ENCODE measurements around the gene MANF. TPM values are rescaled to one million over a fixed set of nuclear protein-coding genes. Genes with fewer than 3 reads are reported as not detected.
"Not testable (repeated sequence)": the region's sequence is repeated elsewhere in the genome, so short reads cannot be mapped to it uniquely, and the experiment has no call there.

MANF gene
- 80.8 and 106 TPM in 2 replicates for polyA plus RNA-seq (2014; cell fraction: cytosol; rRNA removed)
- polyA plus RNA-seq (2014; cell fraction: nucleus; rRNA removed): 36.1 and 58.6 TPM in 2 replicates

DNA sequence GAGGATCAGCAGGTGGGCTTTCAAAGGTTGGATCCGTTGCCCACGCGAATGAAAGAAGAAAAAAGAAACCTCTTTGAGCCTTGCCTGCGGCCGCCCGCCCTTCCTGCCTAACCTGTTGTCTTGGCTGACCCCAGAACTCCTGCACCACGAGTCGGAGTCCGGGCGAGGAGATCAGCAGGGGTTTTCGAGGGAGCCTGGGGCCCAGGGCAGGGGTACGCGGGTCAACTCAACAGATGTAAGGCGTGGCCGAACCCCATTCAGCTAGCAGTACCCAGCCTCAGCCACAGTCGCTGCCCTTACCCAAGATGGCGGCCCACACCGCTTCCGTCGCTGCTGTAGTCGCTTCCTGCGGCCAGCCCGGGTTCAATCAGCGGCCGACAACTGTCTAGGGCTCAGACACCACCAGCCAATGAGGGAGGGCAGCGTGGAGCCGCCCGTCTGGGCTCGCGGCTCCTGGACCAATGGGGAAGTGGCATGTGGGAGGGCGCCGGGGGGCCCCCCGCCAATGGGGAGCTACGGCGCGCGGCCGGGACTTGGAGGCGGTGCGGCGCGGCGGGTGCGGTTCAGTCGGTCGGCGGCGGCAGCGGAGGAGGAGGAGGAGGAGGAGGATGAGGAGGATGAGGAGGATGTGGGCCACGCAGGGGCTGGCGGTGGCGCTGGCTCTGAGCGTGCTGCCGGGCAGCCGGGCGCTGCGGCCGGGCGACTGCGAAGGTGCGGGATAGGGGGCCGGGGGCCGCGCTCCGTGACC, at the start of gene MANF:
Gene MANF, plus strand, starts transcription at position 566 of the 748 bp plus-strand sequence. Its CDS starts 52 bp downstream, at position 618.
- DNase-seq (ENCODE audit: low spot score): peak; percentile 96

DNA sequence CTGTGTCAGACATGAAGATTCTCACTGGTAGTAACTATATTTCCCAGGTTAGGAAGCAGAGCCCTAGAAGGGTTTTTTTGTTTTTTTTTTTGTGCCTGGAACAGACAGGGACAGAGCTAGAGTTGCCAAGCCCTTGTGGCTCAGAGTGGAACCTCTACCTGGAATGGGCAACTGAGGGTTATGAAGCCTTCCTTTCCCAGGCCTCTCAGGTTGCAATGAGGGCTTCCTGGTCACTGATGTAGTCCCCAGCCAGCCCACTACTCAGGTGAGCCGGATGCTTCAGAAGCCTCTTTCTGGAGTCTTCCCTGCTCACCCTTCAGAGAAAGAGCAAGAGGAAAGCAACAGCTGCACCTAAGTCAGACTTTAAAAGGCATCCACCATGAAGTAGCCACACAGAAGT, 48.8 kb upstream of the MANF start:
- DNase-seq (ENCODE audit: low spot score): no peak

DNA sequence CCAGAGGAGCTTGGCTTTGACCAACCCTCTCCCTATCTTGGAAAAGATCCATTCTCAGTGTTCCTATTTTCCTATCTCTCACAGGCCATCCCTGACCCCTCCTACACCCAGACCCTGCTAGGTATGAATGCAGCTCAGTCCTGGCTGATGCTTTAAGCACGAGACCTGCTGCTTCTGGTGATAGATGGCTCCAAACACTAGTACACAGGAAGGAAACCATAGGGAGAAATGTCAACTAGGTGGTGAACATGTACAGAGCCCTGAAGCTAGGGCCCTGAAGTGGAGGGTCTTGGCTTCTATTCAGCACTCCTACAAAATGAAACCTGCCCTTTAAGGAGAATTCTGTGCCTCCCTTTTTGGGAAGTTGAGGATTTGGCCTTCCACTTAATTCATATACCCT, 47.4 kb upstream of the MANF start:
- DNase-seq (ENCODE audit: low spot score): no peak

DNA sequence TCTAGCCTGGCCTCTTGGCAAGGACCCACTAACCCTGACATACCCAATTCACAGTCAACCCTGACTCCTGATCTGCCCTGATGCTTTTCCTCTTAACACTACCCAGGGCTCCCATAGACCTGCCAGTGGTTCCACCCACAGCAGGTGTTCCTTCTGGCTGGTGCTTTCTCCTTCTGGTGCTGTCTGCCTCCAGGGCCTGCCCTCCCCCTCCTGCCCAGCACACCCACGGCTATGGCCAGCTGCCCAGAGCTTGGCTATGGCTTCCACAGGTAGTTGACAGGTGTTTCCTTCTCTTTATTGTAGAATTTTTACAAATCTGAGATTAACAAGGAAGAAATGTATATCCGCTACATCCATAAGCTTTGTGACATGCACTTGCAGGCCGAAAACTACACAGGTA, 46.5 kb upstream of the MANF start:
- no peak for DNase-seq (ENCODE audit: low spot score)

DNA sequence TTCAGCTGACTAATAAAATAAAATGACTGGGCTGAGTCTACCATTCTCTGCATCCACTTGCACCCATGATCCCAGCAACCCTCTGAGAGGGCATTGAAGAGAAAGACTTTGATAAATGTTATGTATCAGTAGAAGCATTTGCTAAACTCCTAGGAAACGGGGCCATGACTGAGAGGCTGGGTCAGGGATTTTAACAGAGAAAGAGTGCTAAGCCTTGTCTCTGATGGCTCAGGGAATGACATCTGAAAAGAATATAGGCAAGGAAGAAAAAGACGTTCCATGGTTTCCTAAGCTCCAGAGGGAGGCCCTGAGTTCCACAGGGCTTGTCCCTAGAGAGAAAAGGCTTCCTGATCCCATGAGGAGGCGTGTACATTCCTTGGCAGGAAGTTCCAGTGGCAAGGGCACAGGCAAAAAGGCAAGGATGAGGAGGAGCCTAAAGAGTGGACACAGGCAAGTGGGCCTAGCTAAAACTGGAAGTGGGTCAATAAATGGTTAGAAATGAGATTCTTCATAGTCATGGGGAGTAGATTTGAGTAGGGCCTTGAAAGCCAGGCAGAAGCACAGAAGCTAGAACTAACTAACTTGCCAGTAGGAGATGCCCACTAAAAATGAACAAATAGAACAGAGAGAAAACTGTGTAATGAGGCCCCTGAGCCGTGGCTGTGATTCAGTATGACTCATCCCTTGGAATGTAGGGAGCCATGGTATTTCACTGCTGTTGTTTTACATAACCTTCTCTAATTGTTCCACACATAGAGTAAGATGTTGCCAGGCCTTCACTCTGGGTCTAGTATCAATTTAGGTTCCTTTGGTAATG, 44.9 kb upstream of the MANF start:
- no peak for DNase-seq (ENCODE audit: low spot score)

DNA sequence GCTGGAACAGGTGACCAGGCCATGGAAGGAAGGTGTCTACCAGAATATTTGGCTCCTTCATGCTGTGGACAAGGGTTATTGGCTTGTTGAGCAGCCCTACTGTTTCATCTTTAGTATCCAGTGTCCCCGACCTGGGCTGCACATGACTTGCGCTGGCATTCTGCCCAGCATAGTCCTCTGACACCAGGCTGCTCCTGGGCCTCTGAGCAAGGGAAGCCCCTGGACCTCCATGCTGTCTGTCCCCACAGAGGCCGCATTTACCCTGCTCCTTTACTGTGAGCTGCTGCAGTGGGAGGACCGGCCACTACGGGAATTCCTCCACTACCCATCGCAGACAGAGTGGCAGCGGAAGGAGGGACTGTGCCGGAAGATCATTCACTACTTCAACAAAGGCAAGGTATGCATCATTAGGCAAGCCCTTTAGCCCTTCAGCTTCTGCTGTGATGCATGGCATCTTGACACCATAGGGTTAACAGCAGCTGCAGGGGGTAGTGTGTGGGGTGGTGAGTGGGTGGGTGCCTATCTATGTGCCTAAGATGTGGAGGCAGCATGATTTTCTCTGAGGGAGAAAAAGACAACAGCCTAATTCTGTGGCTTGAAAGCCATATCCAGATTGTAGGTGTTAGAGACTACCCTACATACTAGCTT, 44.0 kb upstream of the MANF start:
- DNase-seq (ENCODE audit: low spot score): no peak

DNA sequence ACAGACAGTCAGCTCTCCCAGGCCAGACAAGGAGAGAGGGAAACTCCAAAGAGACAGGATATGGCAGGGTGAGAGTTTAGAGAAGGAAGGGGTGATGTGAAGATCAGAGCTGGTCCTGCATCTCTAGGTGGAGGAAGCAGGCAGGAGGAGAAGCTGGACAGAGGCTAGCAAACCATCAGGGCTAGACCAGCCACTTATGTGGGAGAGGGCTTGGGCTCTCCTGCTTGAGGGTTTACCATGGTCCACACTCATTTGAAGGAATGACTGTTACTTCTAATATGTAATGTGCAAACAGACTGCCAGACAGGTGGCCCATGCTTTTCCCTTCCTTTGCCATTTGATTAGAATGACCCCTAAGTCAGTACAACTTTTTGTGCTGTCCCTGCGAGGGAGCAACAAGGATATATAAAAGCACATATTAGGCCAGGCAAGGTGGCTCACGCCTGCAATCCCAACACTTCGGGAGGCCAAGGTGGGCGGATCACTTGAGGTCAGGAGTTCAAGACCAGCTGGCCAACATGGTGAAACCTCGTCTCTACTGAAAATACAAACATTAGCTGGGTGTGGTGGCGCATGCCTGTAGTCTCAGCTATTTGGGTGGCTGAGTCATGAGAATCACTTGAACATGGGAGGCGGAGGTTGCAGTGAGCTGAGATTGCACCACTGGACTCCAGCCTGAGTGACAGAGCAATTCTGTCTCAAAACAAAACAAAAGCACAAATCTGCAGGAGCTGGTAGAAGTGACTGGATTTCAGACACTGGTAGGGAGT, 41.0 kb upstream of the MANF start:
- no peak for DNase-seq (ENCODE audit: low spot score)

DNA sequence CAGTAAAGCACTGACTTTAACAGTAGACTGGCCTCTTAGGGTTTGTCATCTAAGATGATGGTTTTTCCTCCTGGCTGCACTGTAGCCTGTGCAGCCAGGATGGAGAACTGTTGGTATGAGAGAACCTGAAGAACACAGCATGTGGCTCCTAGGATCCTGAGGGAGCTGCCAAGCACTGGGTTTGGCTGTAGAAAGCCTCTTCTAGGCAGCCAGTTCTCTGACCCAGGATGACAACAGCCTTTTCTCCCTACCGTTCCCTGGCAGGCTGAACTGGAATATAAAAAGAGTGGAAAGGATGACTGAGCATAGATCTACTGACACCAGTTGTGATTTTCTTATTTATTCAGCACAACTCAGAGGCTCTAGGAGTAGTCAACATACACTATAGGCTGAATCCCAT, 34.3 kb upstream of the MANF start:
- DNase-seq (ENCODE audit: low spot score): no peak

DNA sequence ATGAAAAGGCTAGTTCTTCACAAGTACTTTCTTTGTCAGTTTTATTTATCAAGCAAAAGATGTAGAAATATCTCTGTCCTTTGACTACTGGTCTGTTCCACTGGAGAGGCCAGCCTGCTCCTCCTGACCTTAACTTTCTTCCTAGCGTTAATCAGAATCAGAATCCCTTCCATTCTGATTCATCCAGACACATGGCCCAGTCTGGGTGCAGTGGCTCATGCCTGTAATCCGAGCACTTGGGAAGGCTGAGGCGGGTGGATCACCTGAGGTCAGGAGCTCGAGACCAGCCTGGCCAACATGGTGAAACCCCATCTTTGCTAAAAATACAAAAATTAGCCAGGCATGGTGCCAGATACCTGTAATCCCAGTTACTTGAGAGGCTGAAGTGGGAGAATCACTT, 32.0 kb upstream of the MANF start:
- peak; percentile 4 for DNase-seq (ENCODE audit: low spot score)

DNA sequence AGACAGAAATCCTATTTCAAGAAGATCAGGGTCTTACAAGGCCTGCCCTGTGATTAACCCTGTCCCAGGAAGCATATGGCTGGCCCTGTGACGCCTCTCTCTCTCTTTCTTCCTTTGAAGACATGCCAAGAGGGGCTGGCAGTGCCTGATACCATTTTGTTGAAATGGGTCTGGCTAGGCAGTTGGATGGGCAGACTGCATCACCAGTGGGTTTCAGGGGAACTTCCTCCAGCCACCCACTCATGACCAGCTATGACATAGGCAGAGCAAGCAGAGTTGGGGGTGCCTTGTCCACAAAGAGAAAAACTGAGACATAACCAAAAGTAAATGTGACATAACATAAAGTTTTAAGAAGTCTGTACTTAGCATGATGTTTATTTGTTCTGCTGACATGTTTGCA, 31.4 kb upstream of the MANF start:
- no peak for DNase-seq (ENCODE audit: low spot score)

DNA sequence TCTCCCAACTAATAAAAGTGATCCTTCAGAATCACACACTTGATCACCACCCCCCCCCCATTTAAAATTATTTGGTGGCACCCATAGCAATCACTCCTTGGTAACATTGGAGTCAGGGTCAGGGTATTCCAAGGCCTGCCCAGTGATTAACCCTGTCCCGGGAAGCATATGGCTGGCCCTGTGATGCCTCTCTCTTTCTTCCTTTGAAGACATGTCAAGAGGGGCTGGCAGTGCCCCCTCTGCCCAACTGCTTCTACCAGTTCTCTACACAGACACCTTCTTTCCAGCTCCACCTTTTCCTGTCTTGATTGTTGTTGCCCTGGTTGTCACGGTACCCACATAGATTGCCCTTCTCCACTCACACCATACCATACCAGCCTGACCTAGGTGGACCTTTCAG, 30.9 kb upstream of the MANF start:
- no peak for DNase-seq (ENCODE audit: low spot score)

DNA sequence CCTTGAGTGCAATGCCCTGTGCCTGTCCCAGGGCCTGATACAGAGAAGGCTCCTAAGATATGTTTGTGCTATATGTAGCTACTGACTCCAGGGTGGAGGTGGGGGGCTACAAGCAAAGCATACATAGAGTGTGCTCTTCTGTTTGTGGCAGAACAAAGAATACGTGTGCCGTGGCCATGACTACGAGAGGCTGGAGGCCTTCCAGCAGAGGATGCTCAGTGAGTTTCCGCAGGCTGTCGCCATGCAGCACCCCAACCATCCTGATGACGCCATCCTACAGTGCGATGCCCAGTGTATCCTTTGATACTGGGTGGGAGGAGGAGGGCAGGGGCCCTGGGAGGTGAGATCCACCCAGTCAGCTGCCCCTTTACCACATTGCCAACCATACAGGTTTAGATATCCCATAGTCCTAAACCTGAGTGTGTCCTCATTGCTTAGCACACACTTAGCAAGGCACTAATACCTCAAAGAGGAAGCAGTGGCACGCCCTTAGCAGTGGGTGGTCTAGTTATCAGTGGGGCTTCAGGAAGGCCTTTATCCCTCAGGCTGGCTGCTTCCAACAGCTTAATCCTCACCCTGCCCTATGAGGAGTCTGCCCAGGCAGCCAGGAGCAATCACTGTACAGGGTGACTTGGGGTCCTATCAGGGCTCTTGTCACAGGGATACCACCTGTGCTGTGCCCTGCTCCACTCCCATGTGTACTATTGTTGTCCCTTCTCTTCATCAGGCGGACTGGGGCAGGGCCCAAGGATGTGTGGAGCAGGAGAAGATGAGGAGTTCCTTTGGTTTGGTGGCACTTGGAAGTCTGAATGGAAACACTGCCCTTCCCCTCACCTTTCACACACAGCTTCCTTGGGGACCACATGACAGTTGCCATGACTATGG, 30.1 kb upstream of the MANF start:
- no peak for DNase-seq (ENCODE audit: low spot score)

DNA sequence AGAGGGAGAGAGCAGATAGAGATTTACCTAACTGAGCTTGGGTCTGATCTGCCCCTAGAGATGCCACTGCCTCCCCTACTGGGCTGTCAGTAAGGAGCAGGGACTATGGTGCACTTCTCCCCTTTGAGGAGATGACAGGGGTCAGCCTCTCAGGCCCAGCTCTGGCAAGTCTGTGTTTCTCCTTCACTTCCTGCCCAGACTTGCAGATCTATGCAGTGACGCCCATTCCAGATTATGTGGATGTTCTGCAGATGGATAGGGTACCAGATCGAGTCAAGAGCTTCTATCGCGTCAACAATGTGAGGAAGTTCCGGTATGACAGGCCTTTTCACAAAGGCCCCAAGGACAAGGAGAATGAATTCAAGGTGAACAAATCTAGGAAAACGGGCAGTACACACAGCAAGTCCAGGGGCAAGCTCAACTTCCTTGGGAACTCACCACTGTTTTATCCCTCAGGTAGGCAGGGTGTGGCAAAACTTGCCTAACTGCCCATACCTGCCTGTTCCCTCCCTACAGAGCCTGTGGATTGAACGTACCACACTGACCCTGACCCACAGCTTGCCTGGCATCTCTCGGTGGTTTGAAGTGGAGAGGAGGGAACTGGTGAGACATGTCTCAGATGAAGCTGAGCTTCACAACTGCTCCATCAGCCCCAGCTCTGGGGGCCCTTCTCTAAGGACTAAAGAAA, 29.1 kb upstream of the MANF start:
- DNase-seq (ENCODE audit: low spot score): no peak

DNA sequence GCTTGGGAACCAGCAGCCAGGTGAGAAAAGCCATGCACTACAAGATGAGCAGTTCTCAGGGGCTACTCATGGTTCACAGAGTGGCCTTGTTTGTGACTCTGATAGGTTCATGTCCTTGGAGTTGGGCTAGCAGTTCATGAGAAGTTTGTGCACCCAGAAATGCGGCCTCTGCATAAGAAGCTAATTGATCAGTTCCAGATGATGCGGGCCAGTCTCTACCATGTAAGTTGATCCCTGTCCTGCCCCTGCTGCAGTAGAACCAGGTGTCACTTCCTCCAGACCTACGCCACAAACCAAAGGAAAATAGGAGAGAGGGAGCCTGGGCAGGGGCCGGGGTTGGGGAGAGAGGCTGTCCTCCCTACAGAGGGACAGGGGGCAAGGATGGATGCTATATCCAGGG, 27.2 kb upstream of the MANF start:
- DNase-seq (ENCODE audit: low spot score): no peak

DNA sequence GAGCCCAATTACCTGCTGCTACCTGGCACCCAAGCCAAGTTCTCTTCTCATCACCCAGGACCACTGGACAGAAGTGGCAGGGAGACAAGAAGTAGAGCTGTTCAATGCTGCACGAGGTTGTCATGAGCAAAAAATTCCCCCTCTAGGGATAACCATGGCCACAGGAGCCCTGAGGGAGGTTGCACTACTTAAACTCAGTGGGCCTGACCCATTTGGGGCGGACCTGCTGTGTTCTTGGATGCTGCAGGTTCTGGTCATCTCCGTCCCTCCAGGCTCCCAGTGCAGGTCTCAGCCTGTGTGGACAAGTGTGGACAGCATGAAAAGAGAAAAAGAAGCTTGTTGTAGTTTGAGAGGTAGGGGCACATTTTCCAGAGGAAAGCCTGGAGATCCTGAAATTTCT, 26.1 kb upstream of the MANF start:
- DNase-seq (ENCODE audit: low spot score): no peak

DNA sequence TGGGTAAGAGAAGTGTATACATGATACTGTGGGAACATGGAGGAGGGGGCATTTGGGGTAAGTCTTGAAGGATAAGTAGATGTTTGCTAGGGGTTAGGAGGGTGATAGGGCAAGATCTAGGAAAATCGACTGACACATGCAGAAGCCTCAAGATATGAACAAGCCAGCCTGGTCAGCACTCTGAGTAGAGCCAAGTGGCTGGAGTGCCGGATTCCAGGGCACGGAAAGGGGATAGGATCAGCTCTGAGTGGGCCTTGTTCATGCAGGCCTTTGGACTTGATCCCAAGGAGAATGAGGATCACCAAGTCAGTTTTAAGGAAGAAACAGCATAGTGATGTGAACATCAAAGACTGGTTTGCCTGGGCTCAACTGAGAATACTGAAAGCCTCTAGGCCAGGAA, 24.3 kb upstream of the MANF start:
- no peak for DNase-seq (ENCODE audit: low spot score)

DNA sequence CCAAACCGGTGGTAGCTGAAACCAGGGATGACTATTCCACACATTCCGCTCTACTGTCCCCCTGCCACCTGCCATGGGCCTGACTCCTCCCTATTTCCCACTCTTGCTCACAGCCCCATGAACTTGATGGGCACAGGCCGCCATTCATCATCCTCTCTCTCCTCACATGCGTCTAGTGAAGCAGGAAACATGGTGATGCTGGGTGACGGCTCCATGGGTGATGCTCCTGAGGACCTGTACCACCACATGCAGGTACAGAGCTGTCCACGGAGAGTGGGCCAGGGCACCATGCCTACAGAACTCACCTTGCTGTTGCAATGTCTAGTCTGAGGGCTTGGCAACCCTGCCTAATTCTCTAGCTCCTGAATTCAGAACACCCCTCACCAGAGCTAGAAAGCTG, 23.3 kb upstream of the MANF start:
- no peak for DNase-seq (ENCODE audit: low spot score)

DNA sequence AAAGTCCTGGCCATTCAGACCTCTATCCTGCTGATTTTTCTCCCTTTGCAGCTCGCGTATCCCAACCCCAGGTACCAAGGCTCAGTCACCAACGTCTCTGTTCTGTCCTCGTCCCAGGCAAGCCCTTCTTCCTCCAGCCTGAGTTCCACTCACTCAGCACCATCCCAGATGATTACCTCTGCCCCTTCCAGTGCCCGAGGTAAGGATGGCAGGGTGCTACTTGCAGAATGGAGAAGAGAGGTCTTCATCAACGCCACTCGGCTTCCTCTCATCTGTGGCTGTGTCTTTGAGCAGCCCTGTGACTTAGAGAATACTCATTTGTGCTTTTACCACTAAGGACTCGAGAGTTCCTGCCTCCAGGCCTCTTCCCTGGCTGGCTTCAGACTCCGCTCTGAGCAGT, 22.6 kb upstream of the MANF start:
- DNase-seq (ENCODE audit: low spot score): no peak

DNA sequence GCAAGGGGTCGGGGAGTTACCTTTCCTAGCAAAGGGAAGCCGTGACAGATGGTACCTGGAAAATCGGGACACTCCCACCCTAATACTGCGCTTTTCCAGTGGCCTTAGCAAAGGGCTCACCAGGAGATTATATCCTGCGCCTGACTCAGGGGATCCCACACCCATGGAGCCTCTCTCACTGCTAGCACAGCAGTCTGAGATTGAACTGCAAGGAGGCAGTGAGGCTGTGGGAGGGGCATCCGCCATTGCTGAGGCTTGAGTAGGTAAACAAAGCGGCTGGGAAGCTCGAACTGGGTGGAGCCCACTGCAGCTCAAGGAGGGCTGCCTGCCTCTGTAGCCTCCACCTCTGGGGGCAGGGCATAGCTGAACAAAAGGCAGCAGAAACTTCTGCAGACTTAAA, 16.8 kb upstream of the MANF start:
- not testable (repeated sequence) for DNase-seq (ENCODE audit: low spot score)

DNA sequence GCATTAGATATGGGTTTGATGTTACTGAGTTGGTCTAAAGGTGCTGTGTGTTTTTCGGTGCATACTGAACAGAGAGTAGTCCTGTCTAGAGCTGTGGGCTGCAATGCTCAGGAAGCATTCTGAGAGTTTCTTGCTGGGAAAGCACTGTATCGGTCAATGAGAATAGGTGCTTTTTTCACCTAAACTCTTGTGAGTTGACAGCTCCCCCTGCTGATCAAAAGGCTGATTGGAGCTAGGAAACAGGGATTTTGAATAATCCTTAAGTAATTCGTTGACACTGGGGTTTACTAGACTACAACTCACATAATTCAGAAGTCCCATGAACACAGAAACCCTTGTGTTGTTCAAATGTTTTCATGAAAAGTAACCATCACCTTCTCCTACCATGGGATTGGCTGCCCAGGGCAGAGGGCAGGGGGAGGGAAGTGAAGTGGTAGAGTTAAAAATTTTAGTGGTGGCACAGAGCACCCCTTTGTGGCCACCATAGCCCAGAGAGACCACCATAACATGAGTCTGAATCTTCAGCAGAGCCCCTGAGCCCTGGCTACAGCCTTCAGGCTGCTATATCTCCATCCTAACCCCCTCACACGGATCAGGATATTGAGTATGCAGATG, 13.0 kb upstream of the MANF start:
- DNase-seq (ENCODE audit: low spot score): no peak
